H1 (cell line): ENCODE measurements around the gene SSPN. TPM values are rescaled to one million over a fixed set of nuclear protein-coding genes. Genes with fewer than 3 reads are reported as not detected.

Experiments used
- CTCF ChIA-PET: fragments of 300-600 bp; sonication (Branson Sonifier 250); formaldehyde crosslinking; loops from one replicate; lab custom pipeline; 2021; ENCODE audit not compliant: partially characterized antibody; lab: Charles Lee
- POLR2A ChIA-PET: fragments of 300-600 bp; sonication (Branson Sonifier 250); formaldehyde crosslinking; loops from one replicate; lab custom pipeline; 2021; ENCODE audit warnings: inconsistent platforms; ENCODE audit not compliant: partially characterized antibody; lab: Charles Lee
- DNase-seq, 2 experiments: peaks; one replicate each; pipeline versions ENCODE4 v3.0.0 to v3.0.0-alpha.2; 2010 to 2022; ENCODE audit warnings: low spot score in 2 of 2, low read depth in 1 of 2, mixed read lengths in 1 of 2
- FAIRE-seq: peaks from 2 replicates; lab custom pipeline; 2011; peaks lifted over from hg19 to GRCh38; lab: Jason Lieb, UNC
- H2AFZ ChIP-seq: 2 replicates; pipeline ENCODE4 v1.8.1; 2012; ENCODE audit warnings: low read length, inconsistent platforms
- H2AK5ac ChIP-seq: 2 replicates; pipeline ENCODE4 v1.6.1; 2013; ENCODE audit warnings: low read depth, low read length
- H2BK120ac ChIP-seq: replicated peaks from 2 replicates; pipeline ENCODE3; 2013; ENCODE audit warnings: low read depth, low read length, inconsistent platforms
- H2BK12ac ChIP-seq: 2 replicates; pipeline ENCODE4 v1.6.1; 2013; ENCODE audit warnings: low read depth, low read length
- H2BK15ac ChIP-seq: 2 replicates; pipeline ENCODE4 v1.6.1; 2013; ENCODE audit warnings: low read length
- H2BK20ac ChIP-seq: 2 replicates; pipeline ENCODE4 v1.6.1; 2013; ENCODE audit warnings: low read length
- H2BK5ac ChIP-seq: 2 replicates; pipeline ENCODE4 v1.6.1; 2013; ENCODE audit warnings: low read depth, low read length
- H3K14ac ChIP-seq: 2 replicates; pipeline ENCODE4 v1.6.1; 2013; ENCODE audit warnings: inconsistent platforms; ENCODE audit not compliant: insufficient read length
- H3K18ac ChIP-seq: 2 replicates; pipeline ENCODE4 v1.6.1; 2013; ENCODE audit warnings: low read length; ENCODE audit errors: extremely low read depth
- H3K23ac ChIP-seq: 2 replicates; pipeline ENCODE4 v1.6.1; 2013; ENCODE audit warnings: inconsistent platforms; ENCODE audit not compliant: insufficient read length
- H3K23me2 ChIP-seq: 2 replicates; pipeline ENCODE4 v1.6.1; 2013; ENCODE audit warnings: low read depth, low read length
- H3K27ac ChIP-seq: 2 replicates; pipeline ENCODE4 v1.6.1; 2011; ENCODE audit warnings: low read depth, low read length, inconsistent platforms
- H3K27me3 ChIP-seq, 4 experiments: replicated peaks in 1 of 4; 1 replicate in 1 of 4; 2 replicates in 3 of 4; pipeline versions ENCODE4 v1.6.1 to v1.8.1; 2011 to 2013; ENCODE audit warnings: low read length in 3 of 4, mild to moderate bottlenecking in 3 of 4, inconsistent platforms in 2 of 4, mixed read lengths in 2 of 4, moderate library complexity in 1 of 4; ENCODE audit not compliant: control insufficient read depth in 3 of 4, insufficient read depth in 3 of 4; ENCODE audit errors: extremely low read depth in 1 of 4
- H3K36me3 ChIP-seq, 4 experiments: 2 replicates each; pipeline versions ENCODE4 v1.6.1 to v1.8.1; 2011 to 2013; ENCODE audit warnings: mild to moderate bottlenecking in 4 of 4, low read length in 3 of 4, moderate library complexity in 2 of 4, control low read depth in 1 of 4, inconsistent platforms in 1 of 4; ENCODE audit not compliant: insufficient read depth in 4 of 4, control insufficient read depth in 2 of 4
- H3K4ac ChIP-seq: replicated peaks from 2 replicates; pipeline ENCODE3; 2013; ENCODE audit warnings: low read length, low read depth, mixed read lengths, inconsistent platforms; ENCODE audit not compliant: insufficient read length
- H3K4me1 ChIP-seq, 4 experiments: replicated peaks in 1 of 4; 1 replicate in 1 of 4; 2 replicates in 3 of 4; pipeline versions ENCODE4 v1.6.1 to v1.8.1; 2011 to 2013; ENCODE audit warnings: low read length in 3 of 4, inconsistent platforms in 2 of 4, mixed read lengths in 1 of 4; ENCODE audit not compliant: insufficient read depth in 4 of 4, control insufficient read depth in 3 of 4
- H3K4me2 ChIP-seq, 2 experiments: 2 replicates each; pipeline versions ENCODE4 v1.6.1 to v1.8.1; 2011 to 2013; ENCODE audit warnings: low read depth in 2 of 2, low read length in 2 of 2, control low read depth in 1 of 2, inconsistent platforms in 1 of 2, mild to moderate bottlenecking in 1 of 2; ENCODE audit not compliant: insufficient read depth in 1 of 2
- H3K4me3 ChIP-seq, 4 experiments: fragments of 200-600, 300-600 bp in 1 of 4; sonication (generic), shearing (Covaris generic), sonication (Bioruptor Twin) in 1 of 4; 2 replicates each; pipeline versions ENCODE4 v1.5.1 to v1.8.1; 2011 to 2016; ENCODE audit warnings: low read length in 4 of 4, low read depth in 3 of 4, control low read depth in 2 of 4, inconsistent platforms in 2 of 4, mild to moderate bottlenecking in 2 of 4, mixed read lengths in 1 of 4, moderate library complexity in 1 of 4; ENCODE audit not compliant: insufficient read depth in 2 of 4; ENCODE audit errors: extremely low read depth in 1 of 4
- H3K56ac ChIP-seq: replicated peaks from 2 replicates; pipeline ENCODE3; 2013; ENCODE audit warnings: low read depth, mild to moderate bottlenecking, mixed read lengths, low read length, inconsistent platforms; ENCODE audit not compliant: insufficient read length
- H3K79me1 ChIP-seq: 2 replicates; pipeline ENCODE4 v1.6.1; 2013; ENCODE audit warnings: low read depth, low read length, control low read depth
- H3K79me2 ChIP-seq, 2 experiments: 2 replicates each; pipeline versions ENCODE4 v1.6.1 to v1.8.1; 2012 to 2013; ENCODE audit warnings: low read length in 2 of 2, mild to moderate bottlenecking in 2 of 2, inconsistent platforms in 1 of 2; ENCODE audit not compliant: insufficient read depth in 2 of 2, control insufficient read depth in 1 of 2
- H3K9ac ChIP-seq, 4 experiments: replicated peaks in 1 of 4; 1 replicate in 1 of 4; 2 replicates in 3 of 4; pipeline versions ENCODE4 v1.6.1 to v1.8.1; 2011 to 2013; ENCODE audit warnings: low read depth in 3 of 4, low read length in 3 of 4, control low read depth in 2 of 4, mild to moderate bottlenecking in 2 of 4, moderate library complexity in 2 of 4, inconsistent platforms in 1 of 4; ENCODE audit errors: extremely low read depth in 1 of 4
- H3K9me3 ChIP-seq, 2 experiments: 2 replicates each; pipeline versions ENCODE4 v1.6.1 to v1.8.1; 2012 to 2013; ENCODE audit warnings: mild to moderate bottlenecking in 2 of 2, moderate library complexity in 2 of 2, control low read depth in 1 of 2, inconsistent platforms in 1 of 2, low read depth in 1 of 2, low read length in 1 of 2, mixed read lengths in 1 of 2; ENCODE audit not compliant: insufficient read depth in 2 of 2
- H4K20me1 ChIP-seq, 2 experiments: replicated peaks in 1 of 2; 2 replicates each; pipeline versions ENCODE3 to v1.8.1; 2011 to 2013; ENCODE audit warnings: inconsistent platforms in 2 of 2, low read length in 2 of 2, mild to moderate bottlenecking in 1 of 2; ENCODE audit not compliant: insufficient read depth in 2 of 2, control insufficient read depth in 1 of 2
- H4K5ac ChIP-seq: 2 replicates; pipeline ENCODE4 v1.6.1; 2013; ENCODE audit warnings: low read length, low read depth, mixed read lengths, inconsistent platforms; ENCODE audit not compliant: insufficient read length
- H4K8ac ChIP-seq: 2 replicates; pipeline ENCODE4 v1.8.0; 2013; ENCODE audit warnings: mild to moderate bottlenecking, moderate library complexity, low read length, inconsistent platforms; ENCODE audit not compliant: insufficient read depth; ENCODE audit errors: extremely low read depth
- H4K91ac ChIP-seq: replicated peaks from 2 replicates; pipeline ENCODE3; 2013; ENCODE audit warnings: low read length, mixed read lengths, inconsistent platforms; ENCODE audit not compliant: insufficient read length
- CEBPB ChIP-seq: IDR thresholded peaks from 2 replicates; pipeline ENCODE4 v1.6.1; 2012; ENCODE audit warnings: low read depth, low read length
- WGBS, 2 experiments: shearing (Covaris generic) in 1 of 2; methylation state at CpG; one replicate each; pipeline versions ENCODE4 v1.1.6 to v1.1.7; 2013 to 2015; ENCODE audit warnings: low lambda C conversion rate in 2 of 2, mixed read lengths in 2 of 2, inconsistent platforms in 1 of 2, low coverage in 1 of 2, missing lambda C conversion rate in 1 of 2; ENCODE audit not compliant: insufficient replicate concordance in 2 of 2, insufficient coverage in 1 of 2, insufficient read length in 1 of 2; ENCODE audit errors: extremely low coverage in 1 of 2, missing lambda C conversion rate in 1 of 2; 5-methylcytosine and 5-hydroxymethylcytosine counted together
- polyA plus RNA-seq, 7 experiments: library from polyadenylated mRNA; depleted of rRNA in 3 of 7; stranded (reverse) in 5 of 7; unstranded in 2 of 7; fragments of >200 nt in 5 of 7; fragments of 200-250 nt in 2 of 7; gene quantifications; 1 replicate in 5 of 7; 2 replicates in 1 of 7; 4 replicates in 1 of 7; pipeline versions ENCODE4 v1.2.1 to v1.2.3, GENCODE V29; 2011 to 2013; ENCODE audit warnings: missing spikeins in 2 of 7, mixed read lengths in 2 of 7
- total RNA-seq: library from RNA; stranded (reverse); fragmentation: NEBNext Ultra II Directional; extraction: Animal tissue kit (Norgen Biotek cat#: 25700); gene quantifications from 2 replicates; pipeline ENCODE4 v1.2.1, GENCODE V29; 2021

The SSPN gene
- total and polyA plus RNA-seq, 2 of the 8 experiments (the other 6 are each of a cell fraction or from before 2014, with no cell fraction given): 0.86 to 1.8 TPM

GRCh38 chr12:26293612-26294011, 98.2 kb downstream of the SSPN start:
- H3K56ac ChIP-seq: no peak overlapping the region
- no peaks in the 10 kb centered on the region for H3K4me1 ChIP-seq
- H3K27ac ChIP-seq: no peak overlapping the region
- no peak overlapping the region for H2BK120ac ChIP-seq
- H3K9me3 ChIP-seq: no peaks in the 10 kb centered on the region
- H3K27me3 ChIP-seq: no peaks in the 10 kb centered on the region; a peak in 1 of 7 replicates
- no peak overlapping the region for H4K5ac ChIP-seq
- no peak overlapping the region for H2BK15ac ChIP-seq
- H3K79me2 ChIP-seq: no peaks in the 10 kb centered on the region
- H3K4me3 ChIP-seq: no peak overlapping the region
- H3K23me2 ChIP-seq: no peaks in the 10 kb centered on the region
- TF ChIP-seq CEBPB: no peak
- H3K4ac ChIP-seq: no peak overlapping the region
- H3K18ac ChIP-seq: no peak overlapping the region
- H4K8ac ChIP-seq: no peak overlapping the region
- no peak overlapping the region for H3K14ac ChIP-seq
- no peak overlapping the region for H3K9ac ChIP-seq
- H2AFZ ChIP-seq: no peak overlapping the region
- H2BK20ac ChIP-seq: no peak overlapping the region
- H2AK5ac ChIP-seq: no peak overlapping the region
- no peak for DNase-seq
- no peak overlapping the region for H2BK12ac ChIP-seq
- no peaks in the 10 kb centered on the region for H3K79me1 ChIP-seq
- no peaks in the 10 kb centered on the region for H4K20me1 ChIP-seq
- no peak overlapping the region for H3K4me2 ChIP-seq
- POLR2A ChIA-PET: interaction anchor here (0.6 kb wide), 1 partner anchor 253 kb away, joined by 3 read pairs; no protein-coding TSS in a partner anchor
- H3K36me3 ChIP-seq: no peaks in the 10 kb centered on the region
- no peak overlapping the region for H2BK5ac ChIP-seq
- H3K23ac ChIP-seq: no peak overlapping the region
- 83% methylated on average over 2 of the region's 2 CpGs; no CpG with 5 or more reads in 1 of the 2 experiments for WGBS, 2 experiments
- no peak overlapping the region for H4K91ac ChIP-seq
- CTCF ChIA-PET: interaction anchor here (0.8 kb wide), 1 partner anchor 13 kb away, joined by 3 read pairs; no protein-coding TSS in a partner anchor
- no peak for FAIRE-seq
